GM12878 (cell line): ENCODE data around the gene ARHGEF25. TPM values are rescaled to one million over a fixed set of nuclear protein-coding genes. Genes with fewer than 3 reads are reported as not detected.

Experiments used
- ATAC-seq: fragments of 200-7000 bp; cut with Tn5 transposase; 3 replicates; pipeline ENCODE4 v1.9.1; 2020; ENCODE audit warnings: mild to moderate bottlenecking, moderate library complexity
- BruUV-seq: library from RNA; stranded (reverse); fragments of 400-500 nt; replicated peaks from 2 replicates; lab custom pipeline; 2021; lab: Mats Ljungman, UMichigan
- CTCF ChIA-PET: fragments of 300-600 bp; sonication (Branson Sonifier 250); formaldehyde crosslinking; extraction: SDS; loops from one replicate; lab custom pipeline; 2021; ENCODE audit warnings: inconsistent platforms; lab: Yijun Ruan, JAX
- POLR2A ChIA-PET: fragments of 350-600 bp; formaldehyde crosslinking; extraction: SDS; loops from one replicate; lab custom pipeline; 2021; ENCODE audit warnings: inconsistent platforms; lab: Charles Lee
- RAD21 ChIA-PET: fragments of 300-600 bp; sonication (Branson Sonifier 250); formaldehyde crosslinking; loops from one replicate; lab custom pipeline; 2023; ENCODE audit warnings: antibody characterized with exemption; ENCODE audit not compliant: unreplicated experiment; lab: Charles Lee
- SMC1A ChIA-PET: fragments of 300-600 bp; sonication (Branson Sonifier 250); formaldehyde crosslinking; loops from one replicate; lab custom pipeline; 2023; ENCODE audit not compliant: unreplicated experiment, uncharacterized antibody; lab: Charles Lee
- DNase-seq: peaks from one replicate; pipeline ENCODE4 v3.0.0-alpha.2; 2011; ENCODE audit warnings: low read depth, low spot score
- FAIRE-seq: peaks from 3 replicates; lab custom pipeline; 2011; peaks lifted over from hg19 to GRCh38; lab: Jason Lieb, UNC
- H2AFZ ChIP-seq: 2 replicates; pipeline ENCODE4 v1.6.0; 2011; ENCODE audit warnings: low read depth, low read length, control low read depth; ENCODE audit not compliant: control insufficient read depth
- H3K27ac ChIP-seq: 2 replicates; pipeline ENCODE4 v1.5.1; 2011; ENCODE audit warnings: control low read depth; ENCODE audit not compliant: control insufficient read depth, insufficient read depth
- H3K27me3 ChIP-seq, 2 experiments: replicated peaks in 1 of 2; 2 replicates each; pipeline versions ENCODE4 v1.6.0 to v1.6.1; 2011; ENCODE audit warnings: low read length in 1 of 2; ENCODE audit not compliant: control insufficient read depth in 2 of 2, insufficient read depth in 2 of 2
- H3K36me3 ChIP-seq, 2 experiments: 2 replicates each; pipeline ENCODE4 v1.5.1; 2011; ENCODE audit warnings: low read length in 1 of 2; ENCODE audit not compliant: control insufficient read depth in 2 of 2, insufficient read depth in 2 of 2
- H3K4me1 ChIP-seq: 2 replicates; pipeline ENCODE4 v1.6.1; 2011; ENCODE audit warnings: mild to moderate bottlenecking, low read length, moderate library complexity, mixed read lengths; ENCODE audit not compliant: control insufficient read depth, insufficient read depth
- H3K4me2 ChIP-seq: 2 replicates; pipeline ENCODE4 v1.6.0; 2011; ENCODE audit warnings: control low read depth; ENCODE audit not compliant: control insufficient read depth, insufficient read depth
- H3K4me3 ChIP-seq: fragments of 200-600 bp; sonication (generic); 2 replicates; pipeline ENCODE4 v1.5.1; 2016
- H3K79me2 ChIP-seq: 2 replicates; pipeline ENCODE4 v1.6.0; 2011; ENCODE audit warnings: low read length; ENCODE audit not compliant: control insufficient read depth, insufficient read depth
- H3K9ac ChIP-seq: 2 replicates; pipeline ENCODE4 v1.8.0; 2011; ENCODE audit warnings: low read length, control low read depth, mixed read lengths; ENCODE audit not compliant: control insufficient read depth, insufficient read depth
- H3K9me3 ChIP-seq: replicated peaks from 3 replicates; pipeline ENCODE4 v1.5.1; 2011; ENCODE audit warnings: mild to moderate bottlenecking, low read length; ENCODE audit not compliant: control insufficient read depth, insufficient read depth
- H4K20me1 ChIP-seq: 2 replicates; pipeline ENCODE4 v1.6.0; 2011; ENCODE audit not compliant: control insufficient read depth, insufficient read depth
- FOXM1 ChIP-seq: IDR thresholded peaks from 2 replicates; pipeline ENCODE4 v1.6.1; 2012; ENCODE audit warnings: low read depth, mild to moderate bottlenecking, inconsistent platforms, low read length, moderate library complexity
- HDAC6 ChIP-seq: fragments of 200-600 bp; sonication (generic); IDR thresholded peaks from one replicate; pipeline ENCODE4 v1.8.0; 2017; ENCODE audit warnings: antibody characterized with exemption; ENCODE audit not compliant: unreplicated experiment
- JUND ChIP-seq: IDR thresholded peaks from 2 replicates; pipeline ENCODE4 v1.6.1; 2012; ENCODE audit warnings: low read depth, mild to moderate bottlenecking, low read length, improper control_type of control experiment, moderate library complexity
- MEF2A ChIP-seq: IDR thresholded peaks from 2 replicates; pipeline ENCODE4 v1.6.1; 2011; ENCODE audit warnings: low read depth, mild to moderate bottlenecking, low read length, moderate library complexity; ENCODE audit not compliant: insufficient read depth
- SIN3A ChIP-seq: IDR thresholded peaks from 2 replicates; pipeline ENCODE4 v1.6.1; 2012; ENCODE audit warnings: low read depth, low read length, improper control_type of control experiment
- SIX5 ChIP-seq: IDR thresholded peaks from 2 replicates; pipeline ENCODE4 v1.6.1; 2011; ENCODE audit warnings: mild to moderate bottlenecking, low read depth, low read length, moderate library complexity; ENCODE audit not compliant: severe bottlenecking
- SUPT20H ChIP-seq: IDR thresholded peaks from 2 replicates; pipeline ENCODE4 v1.6.1; 2011; ENCODE audit warnings: low read depth, mild to moderate bottlenecking, low read length, moderate library complexity, borderline replicate concordance; ENCODE audit not compliant: control insufficient read depth
- WGBS: methylation state at CpG from one replicate; pipeline ENCODE4 v1.1.6; 2016; ENCODE audit warnings: low lambda C conversion rate; ENCODE audit not compliant: insufficient replicate concordance, insufficient coverage; ENCODE audit errors: missing lambda C conversion rate; 5-methylcytosine and 5-hydroxymethylcytosine counted together
- in situ Hi-C: fragments of 300-500 bp; cut with MboI; formaldehyde crosslinking; loops from 9 replicates; pipeline ENCODE4 v1.14.3; 2018; ENCODE audit warnings: mixed read lengths
- intact Hi-C: fragments of 100-400 bp; cut with micrococcal nuclease; formaldehyde crosslinking; loops from one replicate; pipeline ENCODE4 v1.14.2; 2022; ENCODE audit not compliant: unreplicated experiment
- polyA plus RNA-seq, 11 experiments: library from polyadenylated mRNA; depleted of rRNA in 4 of 11; unstranded in 6 of 11; stranded (reverse) in 5 of 11; fragments of >200 nt; fragmentation: Nextera tagmentation in 4 of 11; fragmentation: Illumina TruSeq in 1 of 11; extraction: Ambion mirVana in 4 of 11; extraction: Trizol in 1 of 11; gene quantifications; 1 replicate in 1 of 11; 2 replicates in 10 of 11; pipeline versions ENCODE4 v1.2.1 to v1.2.3, GENCODE V29; 2011 to 2016; ENCODE audit warnings: inconsistent platforms in 2 of 11, missing spikeins in 2 of 11, low read depth in 1 of 11
- total RNA-seq, 4 experiments: library from RNA; depleted of rRNA in 3 of 4; stranded (reverse); fragments of >200 nt in 3 of 4; fragmentation: Illumina TruSeq in 1 of 4; extraction: Trizol in 1 of 4; gene quantifications; 2 replicates each; pipeline versions ENCODE4 v1.2.1 to v1.2.3, GENCODE V29; 2013 to 2021
- TF ChIP-seq, protein P1 (sequence below): fragments of 150-350 bp; IDR thresholded peaks from 2 replicates; pipeline ENCODE4 v1.6.1; 2016; ENCODE audit warnings: low read depth, low read length
- TF ChIP-seq, protein P2 (sequence below): fragments of 450-650 bp; IDR thresholded peaks from 2 replicates; pipeline ENCODE4 v1.6.1; 2017; ENCODE audit warnings: mild to moderate bottlenecking, moderate library complexity
- TF ChIP-seq, protein P3 (sequence below): fragments of 450-650 bp; IDR thresholded peaks from 2 replicates; pipeline ENCODE4 v1.6.1; 2018; ENCODE audit warnings: mild to moderate bottlenecking, low read depth, moderate library complexity; ENCODE audit not compliant: partially characterized antibody

Gene ARHGEF25
- total and polyA plus RNA-seq, 10 of the 15 experiments (the other 5 are each of a cell fraction or from before 2014, with no cell fraction given) = 0.08 to 4.5 (median 1.2) TPM; not detected in 3

DNA sequence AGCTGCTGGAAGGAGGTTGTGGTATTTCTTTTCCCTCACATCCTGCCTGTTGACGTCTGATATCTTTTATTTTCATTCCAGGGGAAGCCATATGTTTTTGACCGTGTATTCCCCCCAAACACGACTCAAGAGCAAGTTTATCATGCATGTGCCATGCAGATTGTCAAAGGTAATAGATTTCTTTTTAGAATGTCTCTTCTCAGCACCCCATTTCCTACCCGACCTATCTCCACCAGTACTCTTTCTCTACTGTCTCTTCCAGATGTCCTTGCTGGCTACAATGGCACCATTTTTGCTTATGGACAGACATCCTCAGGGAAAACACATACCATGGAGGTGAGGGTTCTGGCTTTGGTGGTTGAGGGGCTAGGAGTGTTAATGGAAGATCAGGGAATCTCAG lies 47.9 kb upstream of the ARHGEF25 start (continued):
- TF ChIP-seq SIN3A (no peak), SUPT20H (no peak), SIX5 (no peak), MEF2A (no peak), FOXM1 (no peak)

DNA sequence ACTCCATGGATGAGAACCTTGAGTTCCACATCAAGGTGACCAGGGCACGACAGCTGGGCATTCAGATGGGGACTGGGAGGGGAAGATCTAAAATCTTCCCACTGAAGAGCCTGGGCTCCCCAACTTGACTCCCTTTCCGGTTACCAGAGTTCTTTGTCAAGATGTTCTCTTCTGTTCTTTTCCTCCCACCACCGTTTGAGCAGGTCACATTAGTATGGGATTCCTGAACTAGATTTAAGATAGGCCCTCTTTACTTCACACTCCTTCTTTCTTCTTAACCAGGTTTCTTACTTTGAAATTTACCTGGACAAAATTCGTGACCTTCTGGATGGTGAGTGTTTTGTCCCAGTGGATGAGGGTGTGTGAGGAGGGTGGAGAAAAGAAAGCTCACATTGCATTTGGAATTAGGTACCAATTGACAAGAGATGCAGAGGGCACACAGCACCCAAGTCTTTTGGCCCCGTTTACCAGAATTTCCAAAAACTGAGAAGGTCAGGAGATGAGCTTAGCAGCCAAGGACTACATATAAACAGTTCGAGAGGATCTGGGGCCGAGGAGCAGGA lies 47.0 kb upstream of the ARHGEF25 start:
- no peaks in the 10 kb centered on the region for H3K4me1 ChIP-seq
- in situ Hi-C loops = no loop called here
- no peaks in the 10 kb centered on the region for H3K36me3 ChIP-seq
- H3K27ac ChIP-seq = no peak overlapping the region
- ChIA-PET SMC1A (no interaction called here), CTCF (interaction anchor here (1.0 kb wide), 1 partner anchor 104 kb away, joined by 3 read pairs; the partner anchor contains the start of gene GLI1), RAD21 (no interaction called here), POLR2A (no interaction called here)
- no TSS peak for BruUV-seq
- no peaks in the 10 kb centered on the region for H4K20me1 ChIP-seq
- WGBS = 15% methylated on average over 7 of the region's 7 CpGs
- intact Hi-C loops = no loop called here
- H3K4me2 ChIP-seq = no peak overlapping the region
- no peak overlapping the region for H3K4me3 ChIP-seq
- ATAC-seq (no peak), DNase-seq (no peak), FAIRE-seq (no peak)
- H3K9me3 ChIP-seq = no peaks in the 10 kb centered on the region
- H3K27me3 ChIP-seq = no peaks in the 10 kb centered on the region
- H2AFZ ChIP-seq = no peak overlapping the region
- no peaks in the 10 kb centered on the region for H3K79me2 ChIP-seq
- H3K9ac ChIP-seq = no peak overlapping the region
- no peak for TF ChIP-seq HDAC6
- TF ChIP-seq, protein P1, sequence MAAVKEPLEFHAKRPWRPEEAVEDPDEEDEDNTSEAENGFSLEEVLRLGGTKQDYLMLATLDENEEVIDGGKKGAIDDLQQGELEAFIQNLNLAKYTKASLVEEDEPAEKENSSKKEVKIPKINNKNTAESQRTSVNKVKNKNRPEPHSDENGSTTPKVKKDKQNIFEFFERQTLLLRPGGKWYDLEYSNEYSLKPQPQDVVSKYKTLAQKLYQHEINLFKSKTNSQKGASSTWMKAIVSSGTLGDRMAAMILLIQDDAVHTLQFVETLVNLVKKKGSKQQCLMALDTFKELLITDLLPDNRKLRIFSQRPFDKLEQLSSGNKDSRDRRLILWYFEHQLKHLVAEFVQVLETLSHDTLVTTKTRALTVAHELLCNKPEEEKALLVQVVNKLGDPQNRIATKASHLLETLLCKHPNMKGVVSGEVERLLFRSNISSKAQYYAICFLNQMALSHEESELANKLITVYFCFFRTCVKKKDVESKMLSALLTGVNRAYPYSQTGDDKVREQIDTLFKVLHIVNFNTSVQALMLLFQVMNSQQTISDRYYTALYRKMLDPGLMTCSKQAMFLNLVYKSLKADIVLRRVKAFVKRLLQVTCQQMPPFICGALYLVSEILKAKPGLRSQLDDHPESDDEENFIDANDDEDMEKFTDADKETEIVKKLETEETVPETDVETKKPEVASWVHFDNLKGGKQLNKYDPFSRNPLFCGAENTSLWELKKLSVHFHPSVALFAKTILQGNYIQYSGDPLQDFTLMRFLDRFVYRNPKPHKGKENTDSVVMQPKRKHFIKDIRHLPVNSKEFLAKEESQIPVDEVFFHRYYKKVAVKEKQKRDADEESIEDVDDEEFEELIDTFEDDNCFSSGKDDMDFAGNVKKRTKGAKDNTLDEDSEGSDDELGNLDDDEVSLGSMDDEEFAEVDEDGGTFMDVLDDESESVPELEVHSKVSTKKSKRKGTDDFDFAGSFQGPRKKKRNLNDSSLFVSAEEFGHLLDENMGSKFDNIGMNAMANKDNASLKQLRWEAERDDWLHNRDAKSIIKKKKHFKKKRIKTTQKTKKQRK = no peak
- no peak for TF ChIP-seq JUND
- TF ChIP-seq, protein P2, sequence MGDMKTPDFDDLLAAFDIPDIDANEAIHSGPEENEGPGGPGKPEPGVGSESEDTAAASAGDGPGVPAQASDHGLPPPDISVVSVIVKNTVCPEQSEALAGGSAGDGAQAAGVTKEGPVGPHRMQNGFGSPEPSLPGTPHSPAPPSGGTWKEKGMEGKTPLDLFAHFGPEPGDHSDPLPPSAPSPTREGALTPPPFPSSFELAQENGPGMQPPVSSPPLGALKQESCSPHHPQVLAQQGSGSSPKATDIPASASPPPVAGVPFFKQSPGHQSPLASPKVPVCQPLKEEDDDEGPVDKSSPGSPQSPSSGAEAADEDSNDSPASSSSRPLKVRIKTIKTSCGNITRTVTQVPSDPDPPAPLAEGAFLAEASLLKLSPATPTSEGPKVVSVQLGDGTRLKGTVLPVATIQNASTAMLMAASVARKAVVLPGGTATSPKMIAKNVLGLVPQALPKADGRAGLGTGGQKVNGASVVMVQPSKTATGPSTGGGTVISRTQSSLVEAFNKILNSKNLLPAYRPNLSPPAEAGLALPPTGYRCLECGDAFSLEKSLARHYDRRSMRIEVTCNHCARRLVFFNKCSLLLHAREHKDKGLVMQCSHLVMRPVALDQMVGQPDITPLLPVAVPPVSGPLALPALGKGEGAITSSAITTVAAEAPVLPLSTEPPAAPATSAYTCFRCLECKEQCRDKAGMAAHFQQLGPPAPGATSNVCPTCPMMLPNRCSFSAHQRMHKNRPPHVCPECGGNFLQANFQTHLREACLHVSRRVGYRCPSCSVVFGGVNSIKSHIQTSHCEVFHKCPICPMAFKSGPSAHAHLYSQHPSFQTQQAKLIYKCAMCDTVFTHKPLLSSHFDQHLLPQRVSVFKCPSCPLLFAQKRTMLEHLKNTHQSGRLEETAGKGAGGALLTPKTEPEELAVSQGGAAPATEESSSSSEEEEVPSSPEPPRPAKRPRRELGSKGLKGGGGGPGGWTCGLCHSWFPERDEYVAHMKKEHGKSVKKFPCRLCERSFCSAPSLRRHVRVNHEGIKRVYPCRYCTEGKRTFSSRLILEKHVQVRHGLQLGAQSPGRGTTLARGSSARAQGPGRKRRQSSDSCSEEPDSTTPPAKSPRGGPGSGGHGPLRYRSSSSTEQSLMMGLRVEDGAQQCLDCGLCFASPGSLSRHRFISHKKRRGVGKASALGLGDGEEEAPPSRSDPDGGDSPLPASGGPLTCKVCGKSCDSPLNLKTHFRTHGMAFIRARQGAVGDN = no peak
- TF ChIP-seq, protein P3, sequence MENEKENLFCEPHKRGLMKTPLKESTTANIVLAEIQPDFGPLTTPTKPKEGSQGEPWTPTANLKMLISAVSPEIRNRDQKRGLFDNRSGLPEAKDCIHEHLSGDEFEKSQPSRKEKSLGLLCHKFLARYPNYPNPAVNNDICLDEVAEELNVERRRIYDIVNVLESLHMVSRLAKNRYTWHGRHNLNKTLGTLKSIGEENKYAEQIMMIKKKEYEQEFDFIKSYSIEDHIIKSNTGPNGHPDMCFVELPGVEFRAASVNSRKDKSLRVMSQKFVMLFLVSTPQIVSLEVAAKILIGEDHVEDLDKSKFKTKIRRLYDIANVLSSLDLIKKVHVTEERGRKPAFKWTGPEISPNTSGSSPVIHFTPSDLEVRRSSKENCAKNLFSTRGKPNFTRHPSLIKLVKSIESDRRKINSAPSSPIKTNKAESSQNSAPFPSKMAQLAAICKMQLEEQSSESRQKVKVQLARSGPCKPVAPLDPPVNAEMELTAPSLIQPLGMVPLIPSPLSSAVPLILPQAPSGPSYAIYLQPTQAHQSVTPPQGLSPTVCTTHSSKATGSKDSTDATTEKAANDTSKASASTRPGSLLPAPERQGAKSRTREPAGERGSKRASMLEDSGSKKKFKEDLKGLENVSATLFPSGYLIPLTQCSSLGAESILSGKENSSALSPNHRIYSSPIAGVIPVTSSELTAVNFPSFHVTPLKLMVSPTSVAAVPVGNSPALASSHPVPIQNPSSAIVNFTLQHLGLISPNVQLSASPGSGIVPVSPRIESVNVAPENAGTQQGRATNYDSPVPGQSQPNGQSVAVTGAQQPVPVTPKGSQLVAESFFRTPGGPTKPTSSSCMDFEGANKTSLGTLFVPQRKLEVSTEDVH = no peak
